NCI-H510A treated with DMSO at 0.1 percent for 48 hours (cell line): Measurements from ENCODE around the gene COL23A1.

Experiments used
- DNase-seq: peaks from one replicate; lab custom pipeline; 2025; lab: John Stamatoyannopoulos, UW

Gene COL23A1

GRCh38 chr5:178191661-178192060, 398.5 kb downstream of the COL23A1 start:
- no peak for DNase-seq

- no peak for DNase-seq
Observed at GRCh38 chr5:178189433-178189832, 400.8 kb downstream of the COL23A1 start.
